Inflammatory macrophage (primary cell): Measurements from ENCODE around the gene SLC22A5.
A peak's percentile ranks its signal among the peaks of the same experiment; 100 is the strongest.
"Not testable (repeated sequence)": the region's sequence is repeated elsewhere in the genome, so short reads cannot be mapped to it uniquely, and the experiment has no call there.

Source experiments
- DNase-seq, 2 donors: peaks; one replicate each; pipeline ENCODE4 v3.0.0-alpha.2; 2020 to 2022

Gene SLC22A5

GRCh38 chr5:132428484-132429462, 59.3 kb downstream of the SLC22A5 start:
- DNase-seq = no peak

DNA sequence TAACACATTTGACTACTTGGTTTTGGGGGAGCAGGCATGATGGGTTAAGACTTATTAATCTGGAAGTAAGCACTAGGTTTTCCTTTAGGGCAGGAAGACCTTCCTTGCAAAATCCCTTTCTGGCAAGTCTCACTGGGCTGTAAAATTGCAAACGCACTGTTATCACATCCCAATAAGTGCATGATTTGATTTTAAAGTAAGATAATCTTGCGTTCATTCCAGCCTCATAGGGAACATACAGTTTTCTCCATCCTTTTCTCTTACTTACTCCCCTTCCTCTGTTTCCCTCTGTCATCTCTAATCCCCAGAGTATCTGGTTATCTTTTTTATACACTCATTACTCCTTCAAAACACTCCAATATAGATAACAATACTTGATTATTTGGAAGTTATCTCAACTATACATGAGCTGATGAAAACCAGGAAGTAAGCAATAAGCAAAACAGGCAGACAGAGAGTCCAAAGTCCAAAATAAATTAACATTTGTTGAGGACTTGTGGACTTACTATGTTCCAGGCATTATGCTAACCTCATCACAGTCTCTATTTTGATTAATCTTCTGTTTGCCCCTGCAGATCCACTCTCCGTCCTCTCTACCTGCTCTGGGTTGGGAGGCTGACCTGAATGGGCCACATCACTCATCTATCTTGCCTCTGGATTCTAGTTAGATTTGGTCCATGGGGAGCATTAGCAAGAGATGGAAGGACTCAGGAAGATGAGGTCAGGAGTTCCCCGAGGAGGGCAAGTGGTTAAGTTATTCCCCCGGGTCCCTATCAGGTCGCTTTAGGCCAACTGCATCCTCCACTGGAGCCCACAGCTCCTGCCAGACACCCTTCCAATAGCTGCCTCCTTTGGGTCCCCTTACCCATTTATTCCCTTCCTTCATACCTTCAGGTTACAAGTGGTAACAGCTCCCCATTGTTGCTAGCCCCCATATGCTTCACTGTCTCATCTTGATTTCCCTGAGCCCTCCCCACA, 60.2 kb downstream of the SLC22A5 start:
- DNase-seq = no peak

DNA sequence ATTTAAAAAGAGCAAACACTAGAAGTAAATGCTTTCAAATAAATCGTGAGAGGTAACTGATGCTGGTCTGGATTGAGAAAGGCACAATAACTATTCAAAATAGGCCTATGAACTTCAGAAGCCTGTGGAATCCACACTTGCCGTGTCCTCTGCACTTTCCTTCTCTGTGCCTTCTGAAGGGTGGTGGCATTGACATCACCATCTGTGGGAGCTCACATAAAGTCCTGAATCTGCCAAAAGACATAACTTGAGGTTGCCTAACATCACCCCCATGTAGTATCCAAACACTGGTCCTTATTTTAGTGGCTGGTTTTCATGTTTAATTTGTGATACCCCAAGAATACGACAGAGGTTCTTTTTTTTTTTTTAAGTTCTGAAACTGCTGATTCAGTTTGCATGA, 61.2 kb downstream of the SLC22A5 start:
- peak; percentile 31 to 59 for DNase-seq

- peak; percentile 52 to 60 for DNase-seq
Measured at GRCh38 chr5:132431632-132432031, 62.1 kb downstream of the SLC22A5 start.

- DNase-seq = no peak
Measured at GRCh38 chr5:132433141-132433540, 63.6 kb downstream of the SLC22A5 start.

DNA sequence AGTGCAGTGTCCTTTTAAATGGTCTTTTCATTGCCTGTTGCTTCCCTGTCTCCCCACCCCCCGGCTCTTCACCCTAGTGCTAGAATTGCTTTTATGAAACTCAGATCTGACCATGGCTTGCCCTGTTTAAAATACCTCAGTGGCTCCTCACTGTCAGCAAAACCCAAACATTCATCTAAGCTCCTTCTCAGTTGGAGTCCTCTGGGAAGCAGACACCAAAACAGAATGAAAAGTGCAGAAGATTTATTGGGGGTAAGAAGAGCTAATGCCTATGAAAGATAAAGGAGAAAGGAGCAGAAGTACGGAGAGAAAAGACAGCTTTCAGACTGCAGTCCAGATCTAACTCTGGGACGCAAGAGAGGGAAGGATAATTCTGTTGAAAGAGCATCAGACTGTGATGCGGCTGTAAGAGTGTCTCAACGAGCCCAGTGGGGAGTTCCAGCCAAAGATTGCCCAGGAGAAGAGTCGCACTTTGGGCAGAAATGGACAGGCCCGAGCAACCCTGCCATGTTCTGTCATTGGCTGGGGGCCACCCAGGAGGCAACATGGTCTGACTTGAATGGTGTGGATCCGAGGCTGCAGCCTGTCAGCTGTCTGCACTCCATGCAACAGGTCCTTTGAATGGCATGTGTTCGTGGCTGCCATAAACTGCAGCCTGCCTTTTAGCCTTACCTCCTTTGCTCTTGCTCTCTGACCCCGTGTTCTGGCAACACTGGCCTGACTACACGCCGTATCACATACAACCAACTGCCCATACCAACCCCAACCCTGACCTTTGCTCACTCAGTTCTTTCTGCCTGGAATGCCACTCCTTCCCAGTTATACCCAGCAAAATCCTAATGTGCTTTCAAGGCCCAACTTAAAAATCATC, 65.1 kb downstream of the SLC22A5 start:
- DNase-seq = peak in 1 of 2 donors; percentile 22

- no peak for DNase-seq
Measured at GRCh38 chr5:132435447-132435846, 65.9 kb downstream of the SLC22A5 start.

GRCh38 chr5:132435886-132436285, 66.4 kb downstream of the SLC22A5 start:
- peak; percentile 57 to 83 for DNase-seq

GRCh38 chr5:132436936-132437335, 67.4 kb downstream of the SLC22A5 start:
- DNase-seq = no peak

DNA sequence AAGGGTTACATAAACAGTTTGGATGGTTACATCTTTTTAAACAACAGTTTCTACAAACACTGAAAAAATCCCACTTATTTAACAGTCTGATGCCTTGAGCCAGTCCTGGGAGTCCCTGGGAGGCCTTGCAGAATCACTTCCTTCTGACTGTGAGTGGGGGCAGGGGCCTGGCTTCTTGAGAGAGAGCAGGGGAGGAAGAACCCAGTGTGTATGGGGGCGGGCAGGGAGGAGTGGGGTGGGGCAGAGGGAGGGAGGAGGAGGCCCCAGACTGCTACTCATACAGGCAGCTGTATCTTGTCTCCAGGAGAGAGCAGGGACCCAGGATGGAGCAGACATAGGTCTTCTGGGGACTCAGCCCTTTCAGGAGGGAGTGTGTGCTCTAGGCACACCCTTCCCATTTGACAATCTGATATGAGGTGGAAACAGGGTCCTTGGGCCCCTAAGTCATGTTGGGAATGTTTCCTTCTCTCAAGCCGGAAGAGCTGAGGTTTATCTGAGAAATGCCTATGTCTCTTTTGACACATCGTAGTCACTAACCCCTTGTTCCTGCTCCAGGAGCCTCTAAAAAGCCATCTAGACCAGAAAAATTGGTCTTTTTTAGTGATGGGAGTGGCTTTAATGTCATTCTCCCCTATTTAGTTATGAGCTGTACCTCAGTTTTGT, 68.2 kb downstream of the SLC22A5 start:
- peak; percentile 88 to 92 for DNase-seq

GRCh38 chr5:132438267-132438645, 68.7 kb downstream of the SLC22A5 start:
- DNase-seq = not testable (repeated sequence)

- no peak for DNase-seq
Measured at GRCh38 chr5:132438917-132439316, 69.4 kb downstream of the SLC22A5 start.

DNA sequence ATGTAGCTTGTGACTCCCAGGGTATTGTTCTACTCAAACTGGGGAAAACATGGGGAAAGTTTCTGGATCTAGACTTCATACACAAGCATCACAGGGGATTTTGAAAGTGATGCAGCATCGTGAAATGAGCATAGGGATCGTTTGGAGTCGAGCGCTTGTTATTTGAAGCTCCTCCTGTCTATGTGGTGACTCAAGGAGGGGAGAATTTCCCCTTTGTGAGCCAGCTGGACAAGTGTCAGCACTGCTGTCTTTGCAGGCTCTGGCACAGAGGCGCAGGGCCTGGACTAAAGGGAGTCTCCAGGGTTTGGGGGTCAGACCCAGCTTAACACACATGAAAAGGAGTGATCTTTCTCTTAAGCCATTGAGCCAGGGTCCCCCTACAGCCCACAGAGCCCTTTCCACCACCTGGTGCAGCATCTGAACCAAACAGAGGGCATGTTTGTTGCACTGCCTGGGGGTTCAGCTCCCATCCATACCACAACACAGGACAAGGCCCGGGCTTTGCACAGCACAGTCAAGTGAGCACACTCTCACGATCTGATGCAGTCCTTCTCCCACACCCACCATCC, 70.1 kb downstream of the SLC22A5 start:
- DNase-seq = peak; percentile 46 to 68

GRCh38 chr5:132444061-132444460, 74.6 kb downstream of the SLC22A5 start:
- no peak for DNase-seq
